ES-I3 (cell line): ENCODE data around the gene CENPM.

Experiments
- H3K36me3 ChIP-seq: 2 replicates; pipeline ENCODE4 v1.6.1; 2013; ENCODE audit warnings: mild to moderate bottlenecking, low read length, control low read depth, moderate library complexity; ENCODE audit not compliant: insufficient read depth
- H3K4me1 ChIP-seq: 2 replicates; pipeline ENCODE4 v1.6.1; 2013; ENCODE audit warnings: mild to moderate bottlenecking, control low read depth, low read length; ENCODE audit not compliant: insufficient read depth
- H3K9ac ChIP-seq: 2 replicates; pipeline ENCODE4 v1.6.1; 2013; ENCODE audit warnings: low read depth, mild to moderate bottlenecking, low read length, moderate library complexity
- H3K9me3 ChIP-seq: 2 replicates; pipeline ENCODE4 v1.6.1; 2013; ENCODE audit warnings: mild to moderate bottlenecking, low read length, moderate library complexity; ENCODE audit not compliant: control insufficient read depth, insufficient read depth

Gene CENPM

GRCh38 chr22:41946629-41947423 is at the start of gene CENPM:
CENPM (minus strand) TSS chr22:41947152; CDS start chr22:41947076, 76 bp downstream.
- H3K9ac ChIP-seq: peak within 1 kb of the TSS; percentile 65
- H3K36me3 ChIP-seq: peaks cover 10% of the 10 kb centered on the region
- H3K9me3 ChIP-seq: no peaks in the 10 kb centered on the region
- peaks cover 10% of the 10 kb centered on the region for H3K4me1 ChIP-seq

GRCh38 chr22:41995211-41995610 is 48.3 kb upstream of the CENPM start:
- H3K9ac ChIP-seq: no peak overlapping the region
- peaks cover 6% of the 10 kb centered on the region; the same call in 1 of the 2 replicates for H3K36me3 ChIP-seq
- no peaks in the 10 kb centered on the region for H3K4me1 ChIP-seq
- H3K9me3 ChIP-seq: no peaks in the 10 kb centered on the region

DNA sequence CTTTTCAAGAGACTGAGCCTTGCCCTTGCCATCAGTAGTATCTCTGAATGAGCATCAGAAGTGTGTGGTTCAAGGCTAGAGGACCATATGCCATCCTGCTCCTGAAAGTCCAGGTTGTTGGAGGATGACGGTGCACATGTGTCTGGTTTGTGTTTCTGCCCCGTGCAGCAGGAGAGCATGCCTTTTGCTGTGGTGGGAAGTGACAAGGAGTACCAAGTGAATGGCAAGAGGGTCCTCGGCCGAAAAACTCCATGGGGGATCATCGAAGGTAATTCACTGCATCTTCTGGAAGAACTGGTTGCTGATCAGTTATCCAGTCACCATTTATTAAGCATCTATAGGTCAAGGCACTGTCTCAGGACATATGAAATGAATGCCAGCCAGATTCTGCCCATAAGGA is 45.5 kb upstream of the CENPM start:
- Histone ChIP-seq H3K9me3 (no peaks in the 10 kb centered on the region), H3K36me3 (peaks cover 6% of the 10 kb centered on the region; the same call in 1 of the 2 replicates), H3K4me1 (no peaks in the 10 kb centered on the region), H3K9ac (no peak overlapping the region)

- H3K9ac ChIP-seq: no peak overlapping the region
- peaks cover 5% of the 10 kb centered on the region; the same call in 1 of the 2 replicates for H3K36me3 ChIP-seq
- no peaks in the 10 kb centered on the region for H3K4me1 ChIP-seq
- H3K9me3 ChIP-seq: no peaks in the 10 kb centered on the region
Measured at GRCh38 chr22:41991111-41991510, 44.2 kb upstream of the CENPM start.

DNA sequence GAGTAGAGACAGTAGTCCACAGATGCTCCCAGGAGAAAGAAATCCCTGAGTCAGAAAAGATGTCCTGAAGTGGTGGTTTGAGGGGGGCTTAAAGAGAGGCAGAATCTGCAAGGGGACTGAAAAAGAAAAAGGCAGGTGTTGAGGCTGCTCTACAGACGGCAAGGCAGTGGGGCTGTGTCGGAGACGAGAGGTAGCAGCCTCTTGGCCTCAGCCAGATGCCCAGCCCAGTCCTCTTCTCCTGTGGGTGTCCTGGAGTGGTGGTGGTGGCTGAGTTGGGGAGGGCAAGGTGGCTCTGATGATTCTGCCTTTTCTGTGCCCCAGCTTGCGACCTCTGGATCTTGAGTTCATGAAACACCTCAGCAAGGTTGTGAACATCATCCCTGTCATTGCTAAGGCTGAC is 42.3 kb upstream of the CENPM start:
- Histone ChIP-seq H3K9ac (no peak overlapping the region), H3K36me3 (no peaks in the 10 kb centered on the region), H3K9me3 (no peaks in the 10 kb centered on the region), H3K4me1 (no peaks in the 10 kb centered on the region)

DNA sequence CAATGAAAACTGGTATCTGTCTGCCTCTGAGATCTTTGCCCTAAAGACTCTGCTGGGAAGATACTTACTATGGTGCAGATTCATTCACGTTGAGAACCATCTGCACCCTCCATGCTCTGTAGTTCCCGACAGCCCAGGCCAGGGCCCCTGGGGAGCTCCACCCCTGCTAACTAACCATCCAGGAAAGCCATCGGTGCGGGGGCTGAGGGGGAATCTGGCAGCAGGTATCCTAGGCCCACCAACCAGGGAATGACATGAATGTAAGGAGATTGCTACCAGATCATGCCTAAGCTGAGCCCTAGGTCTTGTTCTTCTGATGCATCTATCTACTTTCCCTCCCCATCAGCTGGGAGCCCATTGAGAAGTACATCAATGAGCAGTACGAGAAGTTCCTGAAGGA is 40.3 kb upstream of the CENPM start:
- H3K4me1 ChIP-seq: no peaks in the 10 kb centered on the region
- H3K9ac ChIP-seq: no peak overlapping the region
- no peaks in the 10 kb centered on the region for H3K9me3 ChIP-seq
- H3K36me3 ChIP-seq: no peaks in the 10 kb centered on the region

DNA sequence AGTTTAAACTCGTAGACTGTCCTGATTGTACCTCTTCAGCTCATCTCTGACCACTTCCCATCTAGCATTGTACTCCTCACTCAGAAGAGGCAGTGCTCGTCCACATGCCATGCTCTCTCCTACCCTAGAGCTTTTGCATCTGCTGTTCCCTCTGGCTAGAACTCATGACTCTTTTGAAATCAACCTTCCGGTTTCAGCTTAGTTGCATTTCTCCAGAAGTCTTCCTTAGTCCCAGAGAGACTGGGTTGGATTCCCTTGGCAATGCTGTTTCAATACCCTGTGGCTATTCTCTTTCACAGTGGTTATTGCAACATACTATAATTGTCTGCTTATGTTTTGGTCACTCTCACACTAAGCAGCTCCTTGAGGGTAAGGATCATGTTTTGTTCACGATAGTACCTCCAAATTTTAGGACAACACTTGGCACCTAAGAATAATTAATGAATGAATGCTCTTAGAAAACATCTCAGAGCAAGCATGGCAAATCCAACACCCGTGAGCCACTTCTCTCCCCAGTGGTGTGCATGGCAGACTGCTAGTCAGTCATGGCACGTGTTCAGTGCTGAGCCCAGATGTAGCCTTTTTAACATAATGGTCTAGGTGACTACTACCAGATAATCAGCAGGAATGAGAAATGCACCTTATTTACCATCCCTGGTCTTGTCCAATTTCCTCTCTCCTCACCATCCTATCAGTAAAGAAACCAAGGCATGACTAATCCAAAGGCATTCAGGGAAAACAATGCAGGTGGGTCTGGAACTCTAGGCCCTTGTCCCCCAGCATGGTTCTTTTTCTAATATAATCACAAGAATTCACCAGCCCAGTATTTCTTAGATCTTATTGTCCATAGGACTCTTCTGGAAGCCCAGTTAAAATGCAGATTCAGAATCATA is 36.8 kb upstream of the CENPM start:
- Histone ChIP-seq H3K4me1 (no peaks in the 10 kb centered on the region), H3K9me3 (no peaks in the 10 kb centered on the region), H3K36me3 (no peaks in the 10 kb centered on the region), H3K9ac (no peak overlapping the region)

- peaks cover 2% of the 10 kb centered on the region; the same call in 1 of the 2 replicates for H3K4me1 ChIP-seq
- H3K36me3 ChIP-seq: no peaks in the 10 kb centered on the region
- H3K9ac ChIP-seq: no peak overlapping the region
- no peaks in the 10 kb centered on the region for H3K9me3 ChIP-seq
Measured at GRCh38 chr22:41982865-41983264, 35.9 kb upstream of the CENPM start.

GRCh38 chr22:41979423-41980250 is 32.7 kb upstream of the CENPM start:
- peaks cover 4% of the 10 kb centered on the region; the same call in 1 of the 2 replicates for H3K4me1 ChIP-seq
- H3K36me3 ChIP-seq: no peaks in the 10 kb centered on the region
- H3K9me3 ChIP-seq: no peaks in the 10 kb centered on the region
- no peak overlapping the region for H3K9ac ChIP-seq

- H3K9me3 ChIP-seq: no peaks in the 10 kb centered on the region
- no peak overlapping the region for H3K9ac ChIP-seq
- no peaks in the 10 kb centered on the region for H3K36me3 ChIP-seq
- H3K4me1 ChIP-seq: peaks cover 4% of the 10 kb centered on the region; the same call in 1 of the 2 replicates
Measured at GRCh38 chr22:41978732-41979131, 31.8 kb upstream of the CENPM start.

DNA sequence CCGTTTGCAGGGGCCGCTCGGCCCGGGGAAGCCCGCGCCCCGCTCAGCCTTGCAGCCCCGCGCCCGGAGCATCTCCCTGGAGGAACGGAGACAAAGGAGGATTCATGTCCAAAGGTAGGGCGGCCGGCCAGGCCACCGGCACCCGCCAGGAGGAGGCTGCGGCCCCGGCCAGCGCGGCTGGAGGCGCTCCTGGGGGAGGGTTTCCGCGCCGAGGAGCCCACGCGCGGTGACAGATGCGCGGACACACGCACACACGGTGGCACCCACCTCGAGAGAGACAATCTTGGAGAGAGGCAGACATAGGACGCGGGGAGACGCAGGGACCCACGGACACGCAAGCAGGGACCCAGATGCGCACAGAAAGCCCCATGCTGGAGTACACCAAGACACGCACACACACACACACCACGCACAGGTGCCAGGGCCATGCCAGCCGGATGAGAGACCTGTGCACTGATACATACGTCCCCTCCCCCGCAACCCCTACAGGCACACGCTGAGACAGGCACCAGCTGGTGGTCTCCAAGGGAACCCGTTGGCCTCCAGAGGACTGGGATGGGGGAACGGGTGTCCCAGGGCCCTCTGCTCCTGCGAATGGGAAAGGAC is 30.1 kb upstream of the CENPM start:
- Histone ChIP-seq H3K9ac (peak overlapping the region; percentile 68; the same call in 1 of the 2 replicates), H3K4me1 (peaks cover 4% of the 10 kb centered on the region; the same call in 1 of the 2 replicates), H3K9me3 (no peaks in the 10 kb centered on the region), H3K36me3 (no peaks in the 10 kb centered on the region)

DNA sequence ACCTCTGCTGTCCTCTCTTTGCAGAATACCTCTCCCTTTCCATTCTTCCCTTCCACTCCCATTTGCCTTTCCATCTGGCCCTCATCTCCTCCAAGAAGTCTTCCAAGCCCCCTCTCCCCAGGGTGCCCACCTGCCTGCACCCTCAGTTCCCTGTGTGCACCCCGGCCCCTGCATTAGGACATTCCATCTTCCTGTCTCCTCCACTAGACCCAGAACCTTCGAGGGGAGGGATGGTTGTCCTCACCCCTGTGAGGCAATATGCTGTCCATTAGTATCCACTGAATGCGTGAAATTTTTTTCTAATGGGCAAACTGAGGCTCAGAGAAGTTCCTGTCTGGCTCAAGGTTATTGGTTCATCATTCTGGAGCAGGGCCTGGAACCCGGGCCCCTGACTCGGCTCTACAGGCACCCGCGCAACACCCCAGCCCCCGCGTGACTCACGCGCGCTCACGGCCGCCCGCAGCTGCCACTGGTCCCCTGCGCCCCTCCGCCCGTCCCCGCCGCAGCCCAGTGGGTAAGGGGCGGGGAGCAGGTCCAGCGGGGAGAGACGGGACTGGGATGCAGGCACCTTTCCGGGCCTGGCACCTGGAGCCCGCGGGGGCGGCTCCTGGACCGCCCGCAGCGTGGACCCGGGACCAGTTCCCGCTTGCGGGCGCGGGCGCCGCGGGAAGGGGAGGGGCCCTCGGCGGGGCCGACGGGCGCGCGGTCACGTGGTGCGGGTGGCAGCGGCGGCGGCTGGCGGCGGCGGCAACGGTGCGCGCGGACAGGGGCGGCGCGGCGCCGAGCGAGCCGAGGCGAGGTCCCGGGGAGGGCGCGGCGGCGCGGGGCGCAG is 29.3 kb upstream of the CENPM start:
- Histone ChIP-seq H3K4me1 (peaks cover 4% of the 10 kb centered on the region; the same call in 1 of the 2 replicates), H3K9ac (peak overlapping the region; percentile 65; the same call in 1 of the 2 replicates), H3K9me3 (no peaks in the 10 kb centered on the region), H3K36me3 (no peaks in the 10 kb centered on the region)
